GM19240 (cell line): ENCODE data around the gene FAM107B.
A peak's percentile ranks its signal among the peaks of the same experiment; 100 is the strongest.
"Not testable (repeated sequence)": the region's sequence is repeated elsewhere in the genome, so short reads cannot be mapped to it uniquely, and the experiment has no call there.

ENCODE experiments used
- DNase-seq: peaks from one replicate; pipeline ENCODE4 v3.0.0; 2011; ENCODE audit warnings: low spot score; ENCODE audit not compliant: insufficient read length

Gene FAM107B

GRCh38 chr10:14665865-14666857 lies 108.5 kb downstream of the FAM107B start:
- no peak for DNase-seq

- DNase-seq: no peak
These were observed 109.4 kb downstream of the FAM107B start for GRCh38 chr10:14665304-14665703.

GRCh38 chr10:14664345-14664744 lies 110.4 kb downstream of the FAM107B start:
- DNase-seq: no peak

- DNase-seq: no peak
These were observed 112.9 kb downstream of the FAM107B start for GRCh38 chr10:14661818-14662217.

DNA sequence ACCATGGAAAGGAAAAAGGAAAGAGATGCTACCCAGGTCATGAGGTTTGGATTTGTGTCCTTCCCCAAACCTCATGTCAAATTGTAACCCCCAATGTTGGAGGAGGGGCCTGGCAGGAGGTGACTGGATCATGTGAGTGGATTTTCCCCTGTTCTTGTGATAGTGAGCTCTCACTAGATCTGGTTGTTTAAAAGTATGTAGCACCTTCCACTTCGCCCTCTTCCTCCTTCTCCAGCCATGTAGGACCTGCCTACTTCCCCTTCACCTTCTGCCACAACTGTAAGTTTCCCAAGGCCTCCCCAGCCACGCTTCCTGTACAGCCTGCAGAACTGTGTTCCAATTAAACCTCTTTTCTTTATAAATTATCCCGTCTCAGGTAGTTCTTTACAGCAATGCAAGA lies 113.9 kb downstream of the FAM107B start:
- DNase-seq: no peak

- peak; percentile 76 for DNase-seq
These were observed 115.0 kb downstream of the FAM107B start for GRCh38 chr10:14659626-14660196.

- DNase-seq: not testable (repeated sequence)
These were observed 115.6 kb downstream of the FAM107B start for GRCh38 chr10:14659137-14659536.

DNA sequence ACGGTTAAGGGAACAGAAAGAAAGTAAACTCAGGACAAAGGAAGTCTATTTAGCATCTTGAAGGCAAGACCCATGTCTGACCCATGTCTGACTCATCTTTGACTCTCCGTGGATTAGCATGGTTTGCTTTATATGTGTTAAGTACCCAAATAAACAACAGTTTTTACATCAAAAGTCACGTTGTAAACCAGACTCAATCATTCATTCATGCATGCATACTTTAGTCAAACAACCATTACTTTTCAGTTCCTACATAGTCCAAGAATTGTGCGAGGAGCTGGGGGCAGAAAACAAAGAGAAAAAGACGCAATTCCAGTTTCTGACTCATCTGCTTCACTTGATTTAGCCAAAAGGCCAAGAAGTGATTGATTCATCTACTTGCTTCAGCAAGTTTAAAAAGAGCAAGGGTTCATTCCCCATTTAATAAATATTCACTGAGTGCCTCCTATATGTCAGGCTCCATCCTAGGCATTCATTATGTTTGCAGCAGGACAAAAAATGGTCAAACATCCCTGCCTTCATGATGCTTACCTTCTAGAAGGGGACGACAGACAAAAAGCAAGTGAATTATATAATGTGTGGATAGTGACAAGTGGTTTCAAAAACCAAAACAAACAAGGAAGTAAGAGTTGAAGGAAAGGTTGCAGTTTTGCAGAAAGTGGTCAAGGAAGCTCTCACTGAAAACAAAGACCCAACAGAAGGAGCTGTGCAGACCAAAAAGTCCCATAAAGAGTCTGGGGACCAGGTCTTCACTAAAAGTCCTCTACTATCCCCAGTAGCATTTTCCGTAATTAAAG lies 116.2 kb downstream of the FAM107B start:
- no peak for DNase-seq

- no peak for DNase-seq
These were observed 118.5 kb downstream of the FAM107B start for GRCh38 chr10:14656052-14656730.

DNA sequence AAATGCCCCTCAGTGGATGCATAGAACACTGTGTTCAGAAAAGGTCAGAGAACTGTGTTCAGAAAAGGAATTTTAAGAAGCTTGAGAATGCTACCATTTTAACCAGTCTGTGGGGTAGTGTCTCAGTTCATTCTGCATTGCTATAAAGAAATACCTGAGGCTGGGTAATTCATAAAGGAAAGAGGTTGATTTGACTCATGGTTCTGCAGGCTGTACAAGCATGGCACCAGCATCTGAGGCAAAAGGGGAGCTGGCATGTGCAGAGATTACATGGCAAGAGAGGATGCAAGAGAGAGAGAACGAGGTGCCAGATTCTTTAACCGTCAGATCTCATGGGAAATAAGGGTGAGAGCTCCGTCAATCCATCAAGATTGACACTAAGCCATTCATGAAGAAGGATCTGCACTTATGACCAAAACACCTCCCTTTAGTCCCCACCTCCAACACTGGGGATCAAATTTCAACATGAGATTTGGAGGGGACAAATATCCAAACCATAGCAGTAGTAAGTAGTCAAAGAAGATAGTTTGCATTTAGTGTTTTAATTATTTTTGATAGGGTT lies 119.8 kb downstream of the FAM107B start:
- no peak for DNase-seq

- DNase-seq: no peak
These were observed 121.2 kb downstream of the FAM107B start for GRCh38 chr10:14653271-14654161.

DNA sequence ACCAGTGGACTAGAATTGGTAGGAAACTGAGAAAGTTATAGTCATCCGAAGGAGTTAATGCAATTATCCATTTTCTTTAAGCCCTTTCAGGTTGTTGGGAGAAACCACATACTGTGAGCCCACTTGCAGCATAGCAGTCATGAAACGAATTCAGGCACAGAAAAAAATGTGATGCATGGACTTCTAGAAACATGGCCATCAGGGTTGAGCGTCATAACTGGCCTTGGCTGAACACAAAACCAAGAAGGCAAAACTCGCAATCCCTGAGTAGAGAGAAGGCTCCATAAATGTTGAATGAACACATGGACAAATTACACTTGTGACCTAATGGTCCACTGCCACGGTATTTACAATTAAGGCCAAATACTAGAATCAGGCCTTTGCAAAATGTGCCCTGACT lies 121.9 kb downstream of the FAM107B start:
- no peak for DNase-seq

GRCh38 chr10:14652067-14652466 lies 122.6 kb downstream of the FAM107B start:
- DNase-seq: no peak

- no peak for DNase-seq
These were observed 125.0 kb downstream of the FAM107B start for GRCh38 chr10:14649739-14650138.

GRCh38 chr10:14648946-14649345 lies 125.8 kb downstream of the FAM107B start:
- DNase-seq: no peak

DNA sequence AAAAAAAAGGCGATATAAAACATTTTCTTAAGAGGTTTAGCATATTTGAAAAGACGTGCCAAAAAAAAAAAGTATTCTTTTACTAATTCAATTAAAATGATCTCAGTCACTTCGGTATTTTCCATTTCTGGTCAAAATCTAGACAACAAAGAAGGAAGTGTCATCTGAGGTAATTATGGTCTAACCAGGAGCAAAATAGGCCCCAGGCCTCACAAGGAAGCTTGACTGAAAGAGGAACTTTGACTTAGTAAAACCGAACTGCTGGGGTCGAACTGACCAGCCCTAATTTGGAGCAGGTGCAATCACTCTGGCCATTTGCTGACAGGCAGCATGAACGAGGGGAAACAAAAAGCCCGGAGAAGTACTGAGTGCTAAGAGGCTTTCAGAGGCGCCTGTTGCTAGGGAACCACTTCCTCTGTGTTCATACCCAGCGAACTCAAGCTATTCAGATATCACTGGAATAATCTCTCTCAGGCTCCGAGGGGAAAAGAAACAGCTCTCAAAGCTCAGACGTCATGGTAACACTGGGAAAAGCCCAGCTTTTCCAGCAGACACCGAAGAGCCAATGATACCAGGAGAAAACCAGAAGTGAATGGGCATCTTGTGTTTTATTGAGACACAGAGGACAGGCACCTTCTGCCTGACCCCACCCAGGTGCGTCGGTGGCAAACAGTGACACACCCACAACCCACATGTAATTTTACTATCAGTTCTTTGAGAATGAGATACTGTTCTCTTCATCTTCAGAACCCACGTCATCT lies 126.5 kb downstream of the FAM107B start:
- DNase-seq: peak; percentile 64

DNA sequence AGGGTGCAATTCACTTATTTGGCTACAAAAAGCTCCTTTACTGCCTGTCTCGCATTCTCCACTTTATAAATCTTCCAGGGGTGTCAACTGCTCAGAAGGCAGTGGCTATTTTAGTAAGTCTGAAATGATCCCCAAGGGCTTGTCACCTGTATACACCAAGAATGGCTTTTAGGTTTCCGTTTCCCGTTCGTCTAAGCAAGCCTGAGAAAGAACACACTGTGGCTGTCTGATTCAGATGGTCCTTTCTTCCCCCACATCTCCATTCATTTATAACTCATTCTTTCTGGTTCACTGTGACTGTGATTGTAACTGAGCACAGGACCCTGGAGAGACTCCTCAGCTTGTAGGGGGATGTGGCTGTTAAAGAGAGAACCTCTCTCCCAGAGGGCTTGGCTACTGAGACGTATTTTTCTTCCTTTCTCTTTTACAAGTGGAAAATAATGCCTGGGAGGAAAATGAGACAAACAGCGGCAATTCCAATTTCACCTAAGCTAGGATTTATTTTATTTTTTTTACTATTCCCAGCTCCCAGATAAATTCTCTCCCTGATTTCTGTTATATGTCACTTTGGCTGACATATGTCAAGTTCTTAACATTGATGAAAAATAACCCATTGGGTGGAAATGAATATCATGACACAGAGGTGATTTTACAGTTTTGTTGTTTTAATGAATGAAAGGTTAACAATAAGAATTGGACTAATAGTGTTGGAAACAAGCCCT lies 129.3 kb downstream of the FAM107B start:
- DNase-seq: no peak

GRCh38 chr10:14639637-14640036 lies 135.1 kb downstream of the FAM107B start:
- DNase-seq: no peak
